ENCODE measurements around the gene CD164L2. TPM values are rescaled to one million over a fixed set of nuclear protein-coding genes. Genes with fewer than 3 reads are reported as not detected.

The CD164L2 gene
- total RNA-seq, 1 donor from 2014 or later: not detected

DNA sequence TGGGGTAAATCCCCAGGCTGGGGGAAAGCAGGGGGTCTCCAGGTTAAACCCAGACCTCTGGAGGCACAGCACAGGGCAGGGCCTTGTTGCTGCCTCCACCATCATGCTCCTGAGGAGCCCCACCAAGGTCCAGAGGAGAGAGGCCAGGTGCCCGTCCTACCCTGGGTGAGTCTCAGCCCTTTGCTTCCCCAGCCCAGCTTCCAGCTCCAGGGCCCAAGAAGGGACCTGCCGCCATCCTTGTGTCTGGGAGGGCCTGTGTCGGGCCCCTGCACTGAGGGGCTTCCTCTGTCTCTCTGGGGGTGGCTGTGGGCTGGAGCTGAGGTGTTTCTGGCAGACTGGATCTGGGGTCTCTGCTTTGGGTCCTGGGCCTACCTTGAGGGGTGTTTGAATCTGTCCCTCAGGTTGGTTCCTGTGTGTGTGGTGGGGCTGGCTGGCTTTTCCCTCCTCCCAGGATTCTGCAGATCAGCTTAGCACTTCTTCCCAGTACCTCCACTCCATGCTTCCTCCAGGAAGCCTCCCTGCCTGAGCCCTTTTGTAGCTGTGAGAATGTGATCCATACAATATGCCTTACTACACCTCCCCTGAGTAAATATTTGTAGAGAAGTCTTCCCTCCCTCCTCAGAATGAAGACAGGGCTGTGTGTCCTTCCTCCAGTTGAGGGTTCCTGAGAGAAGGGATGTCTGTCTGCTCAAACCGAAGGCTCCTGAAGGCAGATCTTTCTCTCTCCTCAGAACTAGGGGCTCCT is 15.4 kb upstream of the CD164L2 start:
- DNase-seq: no peak
- Mint-ChIP-seq H3K36me3 (ENCODE audit: unreplicated experiment) (no peaks in the 10 kb centered on the region), H3K4me1 (ENCODE audit: low read depth, unreplicated experiment) (peaks cover 12% of the 10 kb centered on the region)

DNA sequence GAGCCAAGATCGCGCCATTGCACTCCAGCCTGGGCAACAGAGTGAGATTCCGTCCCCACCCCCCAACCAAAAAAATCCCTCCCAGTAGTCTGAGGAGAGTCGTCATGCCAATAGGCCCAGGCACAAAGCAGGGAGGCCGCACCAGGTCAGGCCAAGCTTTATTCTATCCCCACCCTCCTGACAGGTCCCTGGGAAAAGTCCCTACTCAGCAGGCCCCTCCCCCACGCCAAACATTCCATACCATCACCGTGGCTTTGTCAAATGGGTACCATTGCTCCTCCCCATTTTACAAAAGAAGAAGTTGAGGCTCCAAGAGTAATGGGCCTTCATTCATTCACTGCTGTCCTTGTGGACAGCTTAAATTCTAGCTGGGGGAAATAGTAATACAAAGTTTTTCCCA is 14.6 kb upstream of the CD164L2 start:
- no peak for DNase-seq
- no peak overlapping the region for H3K27ac Mint-ChIP-seq (ENCODE audit: unreplicated experiment)
- H3K9me3 Mint-ChIP-seq (ENCODE audit: unreplicated experiment): peaks cover 2% of the 10 kb centered on the region
- H3K27me3 Mint-ChIP-seq (ENCODE audit: unreplicated experiment): peaks cover 13% of the 10 kb centered on the region
- TF ChIP-seq, protein P1, sequence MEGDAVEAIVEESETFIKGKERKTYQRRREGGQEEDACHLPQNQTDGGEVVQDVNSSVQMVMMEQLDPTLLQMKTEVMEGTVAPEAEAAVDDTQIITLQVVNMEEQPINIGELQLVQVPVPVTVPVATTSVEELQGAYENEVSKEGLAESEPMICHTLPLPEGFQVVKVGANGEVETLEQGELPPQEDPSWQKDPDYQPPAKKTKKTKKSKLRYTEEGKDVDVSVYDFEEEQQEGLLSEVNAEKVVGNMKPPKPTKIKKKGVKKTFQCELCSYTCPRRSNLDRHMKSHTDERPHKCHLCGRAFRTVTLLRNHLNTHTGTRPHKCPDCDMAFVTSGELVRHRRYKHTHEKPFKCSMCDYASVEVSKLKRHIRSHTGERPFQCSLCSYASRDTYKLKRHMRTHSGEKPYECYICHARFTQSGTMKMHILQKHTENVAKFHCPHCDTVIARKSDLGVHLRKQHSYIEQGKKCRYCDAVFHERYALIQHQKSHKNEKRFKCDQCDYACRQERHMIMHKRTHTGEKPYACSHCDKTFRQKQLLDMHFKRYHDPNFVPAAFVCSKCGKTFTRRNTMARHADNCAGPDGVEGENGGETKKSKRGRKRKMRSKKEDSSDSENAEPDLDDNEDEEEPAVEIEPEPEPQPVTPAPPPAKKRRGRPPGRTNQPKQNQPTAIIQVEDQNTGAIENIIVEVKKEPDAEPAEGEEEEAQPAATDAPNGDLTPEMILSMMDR (IDR thresholded peaks at IDR 0.05; ENCODE audit: partially characterized antibody, unreplicated experiment): no peak
- peaks cover 12% of the 10 kb centered on the region for H3K4me1 Mint-ChIP-seq (ENCODE audit: low read depth, unreplicated experiment)
- no peak overlapping the region for H3K4me3 Mint-ChIP-seq (ENCODE audit: unreplicated experiment)
- no peaks in the 10 kb centered on the region for H3K36me3 Mint-ChIP-seq (ENCODE audit: unreplicated experiment)

More for the DNA sequence above, 15.4 kb upstream of the CD164L2 start:
- Mint-ChIP-seq H3K27ac (ENCODE audit: unreplicated experiment) (no peak overlapping the region), H3K4me3 (ENCODE audit: unreplicated experiment) (no peak overlapping the region), H3K9me3 (ENCODE audit: unreplicated experiment) (peaks cover 2% of the 10 kb centered on the region), H3K27me3 (ENCODE audit: unreplicated experiment) (peaks cover 11% of the 10 kb centered on the region)
- TF ChIP-seq, protein P1 (IDR thresholded peaks at IDR 0.05; ENCODE audit: partially characterized antibody, unreplicated experiment): no peak

GRCh38 chr1:27397110-27397509 is 14.0 kb upstream of the CD164L2 start:
- Mint-ChIP-seq H3K9me3 (ENCODE audit: unreplicated experiment) (peaks cover 2% of the 10 kb centered on the region), H3K4me3 (ENCODE audit: unreplicated experiment) (no peak overlapping the region), H3K36me3 (ENCODE audit: unreplicated experiment) (no peaks in the 10 kb centered on the region), H3K27me3 (ENCODE audit: unreplicated experiment) (peaks cover 14% of the 10 kb centered on the region), H3K27ac (ENCODE audit: unreplicated experiment) (no peak overlapping the region), H3K4me1 (ENCODE audit: low read depth, unreplicated experiment) (peaks cover 13% of the 10 kb centered on the region)
- TF ChIP-seq, protein P1 (IDR thresholded peaks at IDR 0.05; ENCODE audit: partially characterized antibody, unreplicated experiment): no peak
- no peak for DNase-seq

DNA sequence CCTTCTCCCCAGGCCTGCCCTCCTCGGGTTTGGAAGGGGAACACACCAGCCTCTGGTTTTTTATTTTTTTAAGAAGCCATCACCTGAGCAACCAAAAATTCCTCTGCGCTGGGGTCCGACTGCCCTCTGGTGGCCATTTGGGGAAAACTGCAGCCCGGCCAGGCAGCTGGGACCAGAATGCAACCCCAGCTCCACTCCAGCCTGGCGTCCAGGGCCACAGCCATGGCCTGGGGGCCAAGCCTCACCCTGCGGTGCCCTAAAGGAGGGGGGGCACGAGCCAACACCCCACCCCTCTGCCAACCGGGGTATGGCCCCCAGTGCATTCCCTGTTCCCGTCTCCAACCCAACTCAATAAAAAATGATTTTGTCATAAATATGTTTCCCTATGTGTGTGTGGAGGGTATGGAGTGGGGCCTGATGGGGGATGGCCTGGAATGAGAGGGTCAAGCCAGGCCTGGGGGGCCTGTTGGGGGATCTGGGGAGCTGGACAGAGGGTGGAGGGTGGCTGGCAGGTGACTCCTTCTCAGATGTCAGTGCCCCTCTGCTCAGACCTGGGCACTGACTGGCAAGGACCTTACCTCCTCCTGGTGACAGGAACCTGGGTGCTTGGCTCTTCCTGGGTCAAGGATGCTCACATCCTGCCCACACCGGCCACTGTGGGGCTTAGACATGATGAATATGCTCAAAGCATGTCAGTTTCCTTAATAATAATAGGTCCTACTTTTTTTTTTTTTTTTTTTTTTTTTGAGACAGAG is 12.5 kb upstream of the CD164L2 start:
- TF ChIP-seq, protein P1 (IDR thresholded peaks at IDR 0.05; ENCODE audit: partially characterized antibody, unreplicated experiment): peak; percentile 96
- Mint-ChIP-seq H3K4me3 (ENCODE audit: unreplicated experiment) (no peak overlapping the region), H3K9me3 (ENCODE audit: unreplicated experiment) (peaks cover 2% of the 10 kb centered on the region), H3K27ac (ENCODE audit: unreplicated experiment) (no peak overlapping the region), H3K36me3 (ENCODE audit: unreplicated experiment) (no peaks in the 10 kb centered on the region), H3K27me3 (ENCODE audit: unreplicated experiment) (peaks cover 12% of the 10 kb centered on the region), H3K4me1 (ENCODE audit: low read depth, unreplicated experiment) (peaks cover 23% of the 10 kb centered on the region)
- DNase-seq: peak; percentile 81

DNA sequence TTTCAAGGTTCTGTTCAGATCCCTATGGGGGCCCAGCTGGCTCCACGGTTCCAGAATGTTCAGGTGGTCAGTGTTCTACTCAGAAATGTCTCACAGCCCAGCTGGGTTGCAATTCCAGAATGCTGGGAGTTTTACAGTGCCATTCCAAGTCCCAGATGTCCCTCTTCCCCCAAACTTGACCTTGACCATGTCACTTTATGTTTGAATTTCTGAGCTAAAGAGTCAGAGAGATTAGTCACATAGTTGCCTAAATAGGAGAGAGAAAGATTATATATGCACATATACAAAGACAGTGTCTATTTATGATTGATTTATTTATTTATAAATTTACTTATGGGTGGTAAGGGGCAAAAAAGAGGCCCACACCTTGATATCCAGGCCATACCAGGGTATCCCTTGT is 11.8 kb upstream of the CD164L2 start:
- Mint-ChIP-seq H3K4me1 (ENCODE audit: low read depth, unreplicated experiment) (peaks cover 21% of the 10 kb centered on the region), H3K36me3 (ENCODE audit: unreplicated experiment) (no peaks in the 10 kb centered on the region), H3K9me3 (ENCODE audit: unreplicated experiment) (no peaks in the 10 kb centered on the region), H3K4me3 (ENCODE audit: unreplicated experiment) (no peak overlapping the region), H3K27me3 (ENCODE audit: unreplicated experiment) (peaks cover 10% of the 10 kb centered on the region), H3K27ac (ENCODE audit: unreplicated experiment) (no peak overlapping the region)
- TF ChIP-seq, protein P1 (IDR thresholded peaks at IDR 0.05; ENCODE audit: partially characterized antibody, unreplicated experiment): no peak
- no peak for DNase-seq

Measured in glutamatergic neuron (in vitro differentiated cells).